ENCODE data around the gene SLC2A4. TPM values are rescaled to one million over a fixed set of nuclear protein-coding genes. Genes with fewer than 3 reads are reported as not detected.

The SLC2A4 gene
- total and polyA plus RNA-seq, 2 experiments from 2014 or later = 6.3 to 13.6 TPM

GRCh38 chr17:7313890-7314718 lies 32.6 kb downstream of the SLC2A4 start:
- Histone ChIP-seq H3K27ac (ENCODE audit: low read depth) (peak overlapping the region; percentile 84), H3K79me2 (replicated peaks; ENCODE audit: insufficient read depth) (peaks cover 32% of the 10 kb centered on the region), H3K9me2 (ENCODE audit: insufficient read depth) (no peaks in the 10 kb centered on the region), H3K27me3 (ENCODE audit: insufficient read depth) (no peaks in the 10 kb centered on the region), H2AFZ (no peak overlapping the region), H3F3A (replicated peaks; ENCODE audit: low read depth) (peaks cover 73% of the 10 kb centered on the region), H3K4me2 (peak overlapping the region; percentile 99), H4K20me1 (replicated peaks; ENCODE audit: insufficient read depth) (peaks cover 41% of the 10 kb centered on the region), H3K4me3 (peak overlapping the region; percentile 94), H3K36me3 (ENCODE audit: insufficient read depth) (peaks cover 44% of the 10 kb centered on the region), H3K4me1 (ENCODE audit: insufficient read depth) (peaks cover 25% of the 10 kb centered on the region; the same call in 1 of the 2 replicates)
- DNase-seq (ENCODE audit: low spot score) = no peak
- peak overlapping the region; percentile 87 for H3K4me3 Mint-ChIP-seq
- H3K9me3 Mint-ChIP-seq = peaks cover 4% of the 10 kb centered on the region; the same call in 1 of the 3 replicates
- H3K4me1 Mint-ChIP-seq = peaks cover 53% of the 10 kb centered on the region
- H3K36me3 Mint-ChIP-seq (ENCODE audit: low read depth) = peaks cover 86% of the 10 kb centered on the region
- peaks cover 33% of the 10 kb centered on the region for H3K27me3 Mint-ChIP-seq (ENCODE audit: insufficient read depth, low read depth, poor library complexity)
- peak overlapping the region; percentile 87 for H3K27ac Mint-ChIP-seq
- TF ChIP-seq, protein P1, sequence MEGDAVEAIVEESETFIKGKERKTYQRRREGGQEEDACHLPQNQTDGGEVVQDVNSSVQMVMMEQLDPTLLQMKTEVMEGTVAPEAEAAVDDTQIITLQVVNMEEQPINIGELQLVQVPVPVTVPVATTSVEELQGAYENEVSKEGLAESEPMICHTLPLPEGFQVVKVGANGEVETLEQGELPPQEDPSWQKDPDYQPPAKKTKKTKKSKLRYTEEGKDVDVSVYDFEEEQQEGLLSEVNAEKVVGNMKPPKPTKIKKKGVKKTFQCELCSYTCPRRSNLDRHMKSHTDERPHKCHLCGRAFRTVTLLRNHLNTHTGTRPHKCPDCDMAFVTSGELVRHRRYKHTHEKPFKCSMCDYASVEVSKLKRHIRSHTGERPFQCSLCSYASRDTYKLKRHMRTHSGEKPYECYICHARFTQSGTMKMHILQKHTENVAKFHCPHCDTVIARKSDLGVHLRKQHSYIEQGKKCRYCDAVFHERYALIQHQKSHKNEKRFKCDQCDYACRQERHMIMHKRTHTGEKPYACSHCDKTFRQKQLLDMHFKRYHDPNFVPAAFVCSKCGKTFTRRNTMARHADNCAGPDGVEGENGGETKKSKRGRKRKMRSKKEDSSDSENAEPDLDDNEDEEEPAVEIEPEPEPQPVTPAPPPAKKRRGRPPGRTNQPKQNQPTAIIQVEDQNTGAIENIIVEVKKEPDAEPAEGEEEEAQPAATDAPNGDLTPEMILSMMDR (conservative IDR thresholded peaks at IDR 0.05; ENCODE audit: low read depth in 2 of 2) = no peak
- TF ChIP-seq EZH2phosphoT487 (IDR thresholded peaks at IDR 0.05; ENCODE audit: unreplicated experiment) (no peak), REST (IDR thresholded peaks at IDR 0.05; ENCODE audit: unreplicated experiment) (no peak), JUNB (IDR thresholded peaks at IDR 0.05; ENCODE audit: unreplicated experiment) (no peak), ZNF331 (CRISPR knock-in tag; IDR thresholded peaks at IDR 0.05; ENCODE audit: low read depth) (no peak), EZH2 (IDR thresholded peaks at IDR 0.05; ENCODE audit: low read depth, unreplicated experiment) (no peak), STAT1 (IDR thresholded peaks at IDR 0.05; ENCODE audit: unreplicated experiment) (no peak), POLR2AphosphoS5 (IDR thresholded peaks at IDR 0.05; ENCODE audit: low read depth) (no peak), ZNF114 (CRISPR knock-in tag; IDR thresholded peaks at IDR 0.05) (no peak), NANOG (IDR thresholded peaks at IDR 0.05; ENCODE audit: borderline replicate concordance) (no peak), CREB1 (CRISPR knock-in tag; IDR thresholded peaks at IDR 0.05; ENCODE audit: low read depth) (no peak)
- TF ChIP-seq, protein P2, sequence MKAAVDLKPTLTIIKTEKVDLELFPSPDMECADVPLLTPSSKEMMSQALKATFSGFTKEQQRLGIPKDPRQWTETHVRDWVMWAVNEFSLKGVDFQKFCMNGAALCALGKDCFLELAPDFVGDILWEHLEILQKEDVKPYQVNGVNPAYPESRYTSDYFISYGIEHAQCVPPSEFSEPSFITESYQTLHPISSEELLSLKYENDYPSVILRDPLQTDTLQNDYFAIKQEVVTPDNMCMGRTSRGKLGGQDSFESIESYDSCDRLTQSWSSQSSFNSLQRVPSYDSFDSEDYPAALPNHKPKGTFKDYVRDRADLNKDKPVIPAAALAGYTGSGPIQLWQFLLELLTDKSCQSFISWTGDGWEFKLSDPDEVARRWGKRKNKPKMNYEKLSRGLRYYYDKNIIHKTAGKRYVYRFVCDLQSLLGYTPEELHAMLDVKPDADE (IDR thresholded peaks at IDR 0.05) = no peak
- TF ChIP-seq, protein P3, sequence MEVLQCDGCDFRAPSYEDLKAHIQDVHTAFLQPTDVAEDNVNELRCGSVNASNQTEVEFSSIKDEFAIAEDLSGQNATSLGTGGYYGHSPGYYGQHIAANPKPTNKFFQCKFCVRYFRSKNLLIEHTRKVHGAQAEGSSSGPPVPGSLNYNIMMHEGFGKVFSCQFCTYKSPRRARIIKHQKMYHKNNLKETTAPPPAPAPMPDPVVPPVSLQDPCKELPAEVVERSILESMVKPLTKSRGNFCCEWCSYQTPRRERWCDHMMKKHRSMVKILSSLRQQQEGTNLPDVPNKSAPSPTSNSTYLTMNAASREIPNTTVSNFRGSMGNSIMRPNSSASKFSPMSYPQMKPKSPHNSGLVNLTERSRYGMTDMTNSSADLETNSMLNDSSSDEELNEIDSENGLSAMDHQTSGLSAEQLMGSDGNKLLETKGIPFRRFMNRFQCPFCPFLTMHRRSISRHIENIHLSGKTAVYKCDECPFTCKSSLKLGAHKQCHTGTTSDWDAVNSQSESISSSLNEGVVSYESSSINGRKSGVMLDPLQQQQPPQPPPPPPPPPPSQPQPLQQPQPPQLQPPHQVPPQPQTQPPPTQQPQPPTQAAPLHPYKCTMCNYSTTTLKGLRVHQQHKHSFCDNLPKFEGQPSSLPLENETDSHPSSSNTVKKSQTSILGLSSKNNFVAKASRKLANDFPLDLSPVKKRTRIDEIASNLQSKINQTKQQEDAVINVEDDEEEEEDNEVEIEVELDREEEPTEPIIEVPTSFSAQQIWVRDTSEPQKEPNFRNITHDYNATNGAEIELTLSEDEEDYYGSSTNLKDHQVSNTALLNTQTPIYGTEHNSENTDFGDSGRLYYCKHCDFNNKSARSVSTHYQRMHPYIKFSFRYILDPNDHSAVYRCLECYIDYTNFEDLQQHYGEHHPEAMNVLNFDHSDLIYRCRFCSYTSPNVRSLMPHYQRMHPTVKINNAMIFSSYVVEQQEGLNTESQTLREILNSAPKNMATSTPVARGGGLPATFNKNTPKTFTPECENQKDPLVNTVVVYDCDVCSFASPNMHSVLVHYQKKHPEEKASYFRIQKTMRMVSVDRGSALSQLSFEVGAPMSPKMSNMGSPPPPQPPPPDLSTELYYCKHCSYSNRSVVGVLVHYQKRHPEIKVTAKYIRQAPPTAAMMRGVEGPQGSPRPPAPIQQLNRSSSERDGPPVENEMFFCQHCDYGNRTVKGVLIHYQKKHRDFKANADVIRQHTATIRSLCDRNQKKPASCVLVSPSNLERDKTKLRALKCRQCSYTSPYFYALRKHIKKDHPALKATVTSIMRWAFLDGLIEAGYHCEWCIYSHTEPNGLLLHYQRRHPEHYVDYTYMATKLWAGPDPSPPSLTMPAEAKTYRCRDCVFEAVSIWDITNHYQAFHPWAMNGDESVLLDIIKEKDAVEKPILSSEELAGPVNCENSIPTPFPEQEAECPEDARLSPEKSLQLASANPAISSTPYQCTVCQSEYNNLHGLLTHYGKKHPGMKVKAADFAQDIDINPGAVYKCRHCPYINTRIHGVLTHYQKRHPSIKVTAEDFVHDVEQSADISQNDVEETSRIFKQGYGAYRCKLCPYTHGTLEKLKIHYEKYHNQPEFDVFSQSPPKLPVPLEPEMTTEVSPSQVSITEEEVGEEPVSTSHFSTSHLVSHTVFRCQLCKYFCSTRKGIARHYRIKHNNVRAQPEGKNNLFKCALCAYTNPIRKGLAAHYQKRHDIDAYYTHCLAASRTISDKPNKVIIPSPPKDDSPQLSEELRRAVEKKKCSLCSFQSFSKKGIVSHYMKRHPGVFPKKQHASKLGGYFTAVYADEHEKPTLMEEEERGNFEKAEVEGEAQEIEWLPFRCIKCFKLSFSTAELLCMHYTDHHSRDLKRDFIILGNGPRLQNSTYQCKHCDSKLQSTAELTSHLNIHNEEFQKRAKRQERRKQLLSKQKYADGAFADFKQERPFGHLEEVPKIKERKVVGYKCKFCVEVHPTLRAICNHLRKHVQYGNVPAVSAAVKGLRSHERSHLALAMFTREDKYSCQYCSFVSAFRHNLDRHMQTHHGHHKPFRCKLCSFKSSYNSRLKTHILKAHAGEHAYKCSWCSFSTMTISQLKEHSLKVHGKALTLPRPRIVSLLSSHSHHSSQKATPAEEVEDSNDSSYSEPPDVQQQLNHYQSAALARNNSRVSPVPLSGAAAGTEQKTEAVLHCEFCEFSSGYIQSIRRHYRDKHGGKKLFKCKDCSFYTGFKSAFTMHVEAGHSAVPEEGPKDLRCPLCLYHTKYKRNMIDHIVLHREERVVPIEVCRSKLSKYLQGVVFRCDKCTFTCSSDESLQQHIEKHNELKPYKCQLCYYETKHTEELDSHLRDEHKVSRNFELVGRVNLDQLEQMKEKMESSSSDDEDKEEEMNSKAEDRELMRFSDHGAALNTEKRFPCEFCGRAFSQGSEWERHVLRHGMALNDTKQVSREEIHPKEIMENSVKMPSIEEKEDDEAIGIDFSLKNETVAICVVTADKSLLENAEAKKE (CRISPR knock-in tag; IDR thresholded peaks at IDR 0.05) = no peak
- ATAC-seq = no peak

Measured in GM23338 (cell line).